ENCODE data around the gene ATP5F1D. TPM values are rescaled to one million over a fixed set of nuclear protein-coding genes. Genes with fewer than 3 reads are reported as not detected.

ATP5F1D gene
- total and polyA plus RNA-seq, 2 of the 8 experiments (the other 6 are each of a cell fraction or from before 2014, with no cell fraction given) = 174 to 249 TPM

DNA sequence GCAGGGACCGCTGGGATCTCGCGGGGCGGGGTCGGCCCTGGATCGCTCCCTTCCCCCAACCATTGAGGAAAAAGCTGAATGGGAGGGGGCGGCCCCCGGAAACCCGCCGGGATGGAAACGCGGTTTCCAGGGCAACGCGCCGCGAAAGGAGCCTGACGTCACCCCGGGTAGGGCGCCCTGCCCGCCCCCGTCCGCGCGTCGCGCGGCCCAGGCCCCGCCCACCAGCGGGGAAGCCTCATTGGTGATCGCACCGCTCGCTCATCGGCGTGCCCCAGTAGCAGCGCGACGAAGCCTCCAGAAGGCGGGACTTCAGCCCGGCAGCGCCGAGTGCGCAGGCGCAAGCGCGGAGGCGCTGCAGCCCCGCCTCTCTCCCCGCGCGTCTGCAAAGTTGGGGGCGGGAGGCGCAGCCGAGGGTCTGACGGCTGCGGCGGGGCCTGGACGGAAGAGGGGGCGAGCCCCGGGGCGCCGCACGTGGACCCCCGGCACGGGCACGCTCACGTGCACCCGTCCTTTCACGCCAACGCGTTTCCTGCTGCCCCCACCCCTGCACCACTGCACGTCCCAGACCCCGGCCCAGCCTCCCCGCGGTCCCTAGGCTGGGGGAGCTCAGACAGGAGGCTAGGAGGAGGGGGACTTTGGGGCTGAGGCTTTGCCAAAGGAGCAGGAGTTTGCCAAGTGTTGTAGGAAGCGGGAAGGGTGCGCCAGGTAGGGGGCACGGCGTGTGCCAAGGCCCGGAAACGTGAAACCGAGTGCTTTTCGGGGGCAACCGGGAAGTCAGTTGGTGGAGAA is 19.4 kb downstream of the ATP5F1D start:
- Histone ChIP-seq H3K4me1 (replicated peaks in 1 of 4; ENCODE audit: control insufficient read depth in 3 of 4, insufficient read depth in 4 of 4, low read length in 3 of 4) (peaks cover 0 to 55% (median 37%) of the 10 kb centered on the region in 4 experiments; a peak in 6 of 7 replicates), H3K18ac (ENCODE audit: extremely low read depth, low read length) (peak overlapping the region; percentile 93), H2AFZ (ENCODE audit: low read length) (no peak overlapping the region), H3K56ac (replicated peaks; ENCODE audit: insufficient read length, low read depth, low read length) (peak overlapping the region; percentile 39), H4K5ac (ENCODE audit: insufficient read length, low read depth, low read length) (peak overlapping the region; percentile 68), H3K4ac (replicated peaks; ENCODE audit: insufficient read length, low read depth, low read length) (no peak overlapping the region), H4K20me1 (replicated peaks in 1 of 2; ENCODE audit: control insufficient read depth in 1 of 2, insufficient read depth in 2 of 2, low read length in 2 of 2) (peaks cover 6 to 15% of the 10 kb centered on the region in 2 experiments), H3K27ac (ENCODE audit: low read depth, low read length) (peak overlapping the region; percentile 72; the same call in 1 of the 2 replicates), H3K27me3 (replicated peaks in 1 of 4; ENCODE audit: control insufficient read depth in 3 of 4, extremely low read depth in 1 of 4, insufficient read depth in 3 of 4, low read length in 3 of 4) (no peaks in the 10 kb centered on the region; a peak in 1 of 7 replicates), H4K91ac (replicated peaks; ENCODE audit: insufficient read length, low read length) (peak overlapping the region; percentile 88), H3K79me2 (ENCODE audit: control insufficient read depth in 1 of 2, insufficient read depth in 2 of 2, low read length in 2 of 2) (peaks cover 0 to 2% of the 10 kb centered on the region in 2 experiments; a peak in 1 of 4 replicates), H3K36me3 (ENCODE audit: control insufficient read depth in 2 of 4, insufficient read depth in 4 of 4, low read length in 3 of 4) (peaks cover 2 to 25% (median 7%) of the 10 kb centered on the region in 4 experiments), H3K23me2 (ENCODE audit: low read depth, low read length) (peaks cover 24% of the 10 kb centered on the region; the same call in 1 of the 2 replicates), H3K4me2 (ENCODE audit: insufficient read depth in 1 of 2, low read depth in 2 of 2, low read length in 2 of 2) (peak overlapping the region; percentile 83 to 94), H2AK5ac (ENCODE audit: low read depth, low read length) (0 out of 2 replicates have a peak overlapping the region, but pooled peaks have one; percentile 53), H4K8ac (ENCODE audit: extremely low read depth, insufficient read depth, low read length) (peak overlapping the region; percentile 45; the same call in 1 of the 2 replicates), H2BK5ac (ENCODE audit: low read depth, low read length) (peak overlapping the region; percentile 88; the same call in 1 of the 2 replicates), H2BK15ac (ENCODE audit: low read length) (no peak overlapping the region), H2BK12ac (ENCODE audit: low read depth, low read length) (peak overlapping the region; percentile 96; the same call in 1 of the 2 replicates), H3K9me3 (ENCODE audit: insufficient read depth in 2 of 2, low read depth in 1 of 2, low read length in 1 of 2) (no peaks in the 10 kb centered on the region), H3K23ac (ENCODE audit: insufficient read length) (no peak overlapping the region), H2BK20ac (ENCODE audit: low read length) (no peak overlapping the region), H3K4me3 (ENCODE audit: extremely low read depth in 1 of 4, insufficient read depth in 2 of 4, low read depth in 3 of 4, low read length in 4 of 4) (peak overlapping the region; percentile 52 to 77 (median 64)), H3K79me1 (ENCODE audit: low read depth, low read length) (no peaks in the 10 kb centered on the region), H3K9ac (replicated peaks in 1 of 4; ENCODE audit: extremely low read depth in 1 of 4, low read depth in 3 of 4, low read length in 3 of 4) (peak overlapping the region; percentile 31 to 65 (median 50); a peak in 6 of 7 replicates), H3K14ac (ENCODE audit: insufficient read length) (no peak overlapping the region), H2BK120ac (replicated peaks; ENCODE audit: low read depth, low read length) (peak overlapping the region; percentile 33)
- 2% methylated on average over 56 of the region's 83 CpGs; no CpG with 5 or more reads in 1 of the 2 experiments for WGBS, 2 experiments (ENCODE audit: extremely low coverage in 1 of 2, insufficient coverage in 1 of 2, insufficient read length in 1 of 2, insufficient replicate concordance in 2 of 2, low coverage in 1 of 2, low lambda C conversion rate in 2 of 2, missing lambda C conversion rate in 1 of 2)
- ChIA-PET CTCF (ENCODE audit: partially characterized antibody) (interaction anchor here (1.0 to 15.9 kb wide), 5 partner anchors 9 to 222 kb away, joined by 3 to 212 read pairs (median 3); partner anchors contain the start of gene ATP5F1D), POLR2A (ENCODE audit: partially characterized antibody) (interaction anchor here (0.9 to 19.4 kb wide), 9 partner anchors 4 to 234 kb away, joined by 3 to 456 read pairs (median 6); partner anchors contain the start of genes ATP5F1D, CBARP, CIRBP and FAM174C)
- DNase-seq (ENCODE audit: low read depth in 1 of 2, low spot score in 2 of 2) (peak; percentile 93 to 98), FAIRE-seq (no peak)
- TF ChIP-seq CREB1 (IDR thresholded peaks at IDR 0.05) (peak; percentile 87), SP1 (IDR thresholded peaks at IDR 0.05; ENCODE audit: low read depth, low read length) (peak; percentile 97), MAX (IDR thresholded peaks at IDR 0.05) (0 out of 2 replicates have a peak, but pooled peaks have one; percentile 34), NRF1 (IDR thresholded peaks at IDR 0.05; ENCODE audit: low read depth, low read length) (peak; percentile 86), TAF1 (IDR thresholded peaks at IDR 0.05; ENCODE audit: low read depth, low read length) (no peak), SAP30 (IDR thresholded peaks at IDR 0.05; ENCODE audit: insufficient read depth, insufficient replicate concordance, low read length) (no peak), SP2 (IDR thresholded peaks at IDR 0.05; ENCODE audit: low read length) (peak; percentile 80), GTF2F1 (IDR thresholded peaks at IDR 0.05; ENCODE audit: borderline replicate concordance, low read depth, low read length) (no peak), KDM5A (IDR thresholded peaks at IDR 0.05; ENCODE audit: low read length) (no peak), CHD2 (IDR thresholded peaks at IDR 0.05; ENCODE audit: low read length) (peak; percentile 90), BACH1 (IDR thresholded peaks at IDR 0.05; ENCODE audit: low read length) (no peak), JUN (IDR thresholded peaks at IDR 0.05; ENCODE audit: low read depth, low read length) (no peak)

Data from H1 (cell line).